H1 (cell line): ENCODE results near the gene VPS35L. TPM values are rescaled to one million over a fixed set of nuclear protein-coding genes. Genes with fewer than 3 reads are reported as not detected.

Experiments
- CTCF ChIA-PET: fragments of 300-600 bp; sonication (Branson Sonifier 250); formaldehyde crosslinking; loops from one replicate; lab custom pipeline; 2021; ENCODE audit not compliant: partially characterized antibody; lab: Charles Lee
- POLR2A ChIA-PET: fragments of 300-600 bp; sonication (Branson Sonifier 250); formaldehyde crosslinking; loops from one replicate; lab custom pipeline; 2021; ENCODE audit warnings: inconsistent platforms; ENCODE audit not compliant: partially characterized antibody; lab: Charles Lee
- DNase-seq, 2 experiments: peaks; one replicate each; pipeline versions ENCODE4 v3.0.0 to v3.0.0-alpha.2; 2010 to 2022; ENCODE audit warnings: low spot score in 2 of 2, low read depth in 1 of 2, mixed read lengths in 1 of 2
- FAIRE-seq: peaks from 2 replicates; lab custom pipeline; 2011; peaks lifted over from hg19 to GRCh38; lab: Jason Lieb, UNC
- H2AFZ ChIP-seq: 2 replicates; pipeline ENCODE4 v1.8.1; 2012; ENCODE audit warnings: low read length, inconsistent platforms
- H2AK5ac ChIP-seq: 2 replicates; pipeline ENCODE4 v1.6.1; 2013; ENCODE audit warnings: low read depth, low read length
- H2BK120ac ChIP-seq: replicated peaks from 2 replicates; pipeline ENCODE3; 2013; ENCODE audit warnings: low read depth, low read length, inconsistent platforms
- H2BK12ac ChIP-seq: 2 replicates; pipeline ENCODE4 v1.6.1; 2013; ENCODE audit warnings: low read depth, low read length
- H2BK15ac ChIP-seq: 2 replicates; pipeline ENCODE4 v1.6.1; 2013; ENCODE audit warnings: low read length
- H2BK20ac ChIP-seq: 2 replicates; pipeline ENCODE4 v1.6.1; 2013; ENCODE audit warnings: low read length
- H2BK5ac ChIP-seq: 2 replicates; pipeline ENCODE4 v1.6.1; 2013; ENCODE audit warnings: low read depth, low read length
- H3K14ac ChIP-seq: 2 replicates; pipeline ENCODE4 v1.6.1; 2013; ENCODE audit warnings: inconsistent platforms; ENCODE audit not compliant: insufficient read length
- H3K18ac ChIP-seq: 2 replicates; pipeline ENCODE4 v1.6.1; 2013; ENCODE audit warnings: low read length; ENCODE audit errors: extremely low read depth
- H3K23ac ChIP-seq: 2 replicates; pipeline ENCODE4 v1.6.1; 2013; ENCODE audit warnings: inconsistent platforms; ENCODE audit not compliant: insufficient read length
- H3K23me2 ChIP-seq: 2 replicates; pipeline ENCODE4 v1.6.1; 2013; ENCODE audit warnings: low read depth, low read length
- H3K27ac ChIP-seq: 2 replicates; pipeline ENCODE4 v1.6.1; 2011; ENCODE audit warnings: low read depth, low read length, inconsistent platforms
- H3K27me3 ChIP-seq, 4 experiments: replicated peaks in 1 of 4; 1 replicate in 1 of 4; 2 replicates in 3 of 4; pipeline versions ENCODE4 v1.6.1 to v1.8.1; 2011 to 2013; ENCODE audit warnings: low read length in 3 of 4, mild to moderate bottlenecking in 3 of 4, inconsistent platforms in 2 of 4, mixed read lengths in 2 of 4, moderate library complexity in 1 of 4; ENCODE audit not compliant: control insufficient read depth in 3 of 4, insufficient read depth in 3 of 4; ENCODE audit errors: extremely low read depth in 1 of 4
- H3K36me3 ChIP-seq, 4 experiments: 2 replicates each; pipeline versions ENCODE4 v1.6.1 to v1.8.1; 2011 to 2013; ENCODE audit warnings: mild to moderate bottlenecking in 4 of 4, low read length in 3 of 4, moderate library complexity in 2 of 4, control low read depth in 1 of 4, inconsistent platforms in 1 of 4; ENCODE audit not compliant: insufficient read depth in 4 of 4, control insufficient read depth in 2 of 4
- H3K4ac ChIP-seq: replicated peaks from 2 replicates; pipeline ENCODE3; 2013; ENCODE audit warnings: low read length, low read depth, mixed read lengths, inconsistent platforms; ENCODE audit not compliant: insufficient read length
- H3K4me1 ChIP-seq, 4 experiments: replicated peaks in 1 of 4; 1 replicate in 1 of 4; 2 replicates in 3 of 4; pipeline versions ENCODE4 v1.6.1 to v1.8.1; 2011 to 2013; ENCODE audit warnings: low read length in 3 of 4, inconsistent platforms in 2 of 4, mixed read lengths in 1 of 4; ENCODE audit not compliant: insufficient read depth in 4 of 4, control insufficient read depth in 3 of 4
- H3K4me2 ChIP-seq, 2 experiments: 2 replicates each; pipeline versions ENCODE4 v1.6.1 to v1.8.1; 2011 to 2013; ENCODE audit warnings: low read depth in 2 of 2, low read length in 2 of 2, control low read depth in 1 of 2, inconsistent platforms in 1 of 2, mild to moderate bottlenecking in 1 of 2; ENCODE audit not compliant: insufficient read depth in 1 of 2
- H3K4me3 ChIP-seq, 4 experiments: fragments of 200-600, 300-600 bp in 1 of 4; sonication (generic), shearing (Covaris generic), sonication (Bioruptor Twin) in 1 of 4; 2 replicates each; pipeline versions ENCODE4 v1.5.1 to v1.8.1; 2011 to 2016; ENCODE audit warnings: low read length in 4 of 4, low read depth in 3 of 4, control low read depth in 2 of 4, inconsistent platforms in 2 of 4, mild to moderate bottlenecking in 2 of 4, mixed read lengths in 1 of 4, moderate library complexity in 1 of 4; ENCODE audit not compliant: insufficient read depth in 2 of 4; ENCODE audit errors: extremely low read depth in 1 of 4
- H3K56ac ChIP-seq: replicated peaks from 2 replicates; pipeline ENCODE3; 2013; ENCODE audit warnings: low read depth, mild to moderate bottlenecking, mixed read lengths, low read length, inconsistent platforms; ENCODE audit not compliant: insufficient read length
- H3K79me1 ChIP-seq: 2 replicates; pipeline ENCODE4 v1.6.1; 2013; ENCODE audit warnings: low read depth, low read length, control low read depth
- H3K79me2 ChIP-seq, 2 experiments: 2 replicates each; pipeline versions ENCODE4 v1.6.1 to v1.8.1; 2012 to 2013; ENCODE audit warnings: low read length in 2 of 2, mild to moderate bottlenecking in 2 of 2, inconsistent platforms in 1 of 2; ENCODE audit not compliant: insufficient read depth in 2 of 2, control insufficient read depth in 1 of 2
- H3K9ac ChIP-seq, 4 experiments: replicated peaks in 1 of 4; 1 replicate in 1 of 4; 2 replicates in 3 of 4; pipeline versions ENCODE4 v1.6.1 to v1.8.1; 2011 to 2013; ENCODE audit warnings: low read depth in 3 of 4, low read length in 3 of 4, control low read depth in 2 of 4, mild to moderate bottlenecking in 2 of 4, moderate library complexity in 2 of 4, inconsistent platforms in 1 of 4; ENCODE audit errors: extremely low read depth in 1 of 4
- H3K9me3 ChIP-seq, 2 experiments: 2 replicates each; pipeline versions ENCODE4 v1.6.1 to v1.8.1; 2012 to 2013; ENCODE audit warnings: mild to moderate bottlenecking in 2 of 2, moderate library complexity in 2 of 2, control low read depth in 1 of 2, inconsistent platforms in 1 of 2, low read depth in 1 of 2, low read length in 1 of 2, mixed read lengths in 1 of 2; ENCODE audit not compliant: insufficient read depth in 2 of 2
- H4K20me1 ChIP-seq, 2 experiments: replicated peaks in 1 of 2; 2 replicates each; pipeline versions ENCODE3 to v1.8.1; 2011 to 2013; ENCODE audit warnings: inconsistent platforms in 2 of 2, low read length in 2 of 2, mild to moderate bottlenecking in 1 of 2; ENCODE audit not compliant: insufficient read depth in 2 of 2, control insufficient read depth in 1 of 2
- H4K5ac ChIP-seq: 2 replicates; pipeline ENCODE4 v1.6.1; 2013; ENCODE audit warnings: low read length, low read depth, mixed read lengths, inconsistent platforms; ENCODE audit not compliant: insufficient read length
- H4K8ac ChIP-seq: 2 replicates; pipeline ENCODE4 v1.8.0; 2013; ENCODE audit warnings: mild to moderate bottlenecking, moderate library complexity, low read length, inconsistent platforms; ENCODE audit not compliant: insufficient read depth; ENCODE audit errors: extremely low read depth
- H4K91ac ChIP-seq: replicated peaks from 2 replicates; pipeline ENCODE3; 2013; ENCODE audit warnings: low read length, mixed read lengths, inconsistent platforms; ENCODE audit not compliant: insufficient read length
- POLR2A ChIP-seq, 2 experiments: IDR thresholded peaks; 1 replicate in 1 of 2; 2 replicates in 1 of 2; pipeline ENCODE4 v1.6.1; 2011; ENCODE audit warnings: low read depth in 2 of 2, low read length in 2 of 2, mild to moderate bottlenecking in 2 of 2; ENCODE audit errors: control extremely low read depth in 1 of 2
- SIX5 ChIP-seq: IDR thresholded peaks from 2 replicates; pipeline ENCODE4 v1.6.1; 2011; ENCODE audit warnings: mild to moderate bottlenecking, low read depth, low read length
- TAF7 ChIP-seq: optimal IDR thresholded peaks from 2 replicates; pipeline ENCODE3; 2011; ENCODE audit warnings: low read depth, mild to moderate bottlenecking, inconsistent platforms, low read length, moderate library complexity, borderline replicate concordance
- TEAD4 ChIP-seq: IDR thresholded peaks from 2 replicates; pipeline ENCODE4 v1.6.1; 2012; ENCODE audit warnings: low read depth, low read length, inconsistent platforms, mixed read lengths
- WGBS, 2 experiments: shearing (Covaris generic) in 1 of 2; methylation state at CpG; one replicate each; pipeline versions ENCODE4 v1.1.6 to v1.1.7; 2013 to 2015; ENCODE audit warnings: low lambda C conversion rate in 2 of 2, mixed read lengths in 2 of 2, inconsistent platforms in 1 of 2, low coverage in 1 of 2, missing lambda C conversion rate in 1 of 2; ENCODE audit not compliant: insufficient replicate concordance in 2 of 2, insufficient coverage in 1 of 2, insufficient read length in 1 of 2; ENCODE audit errors: extremely low coverage in 1 of 2, missing lambda C conversion rate in 1 of 2; 5-methylcytosine and 5-hydroxymethylcytosine counted together
- polyA plus RNA-seq, 7 experiments: library from polyadenylated mRNA; depleted of rRNA in 3 of 7; stranded (reverse) in 5 of 7; unstranded in 2 of 7; fragments of >200 nt in 5 of 7; fragments of 200-250 nt in 2 of 7; gene quantifications; 1 replicate in 5 of 7; 2 replicates in 1 of 7; 4 replicates in 1 of 7; pipeline versions ENCODE4 v1.2.1 to v1.2.3, GENCODE V29; 2011 to 2013; ENCODE audit warnings: missing spikeins in 2 of 7, mixed read lengths in 2 of 7
- total RNA-seq: library from RNA; stranded (reverse); fragmentation: NEBNext Ultra II Directional; extraction: Animal tissue kit (Norgen Biotek cat#: 25700); gene quantifications from 2 replicates; pipeline ENCODE4 v1.2.1, GENCODE V29; 2021

VPS35L gene
- total and polyA plus RNA-seq, 2 of the 8 experiments (the other 6 are each of a cell fraction or from before 2014, with no cell fraction given) = 31.5 to 57.1 TPM

DNA sequence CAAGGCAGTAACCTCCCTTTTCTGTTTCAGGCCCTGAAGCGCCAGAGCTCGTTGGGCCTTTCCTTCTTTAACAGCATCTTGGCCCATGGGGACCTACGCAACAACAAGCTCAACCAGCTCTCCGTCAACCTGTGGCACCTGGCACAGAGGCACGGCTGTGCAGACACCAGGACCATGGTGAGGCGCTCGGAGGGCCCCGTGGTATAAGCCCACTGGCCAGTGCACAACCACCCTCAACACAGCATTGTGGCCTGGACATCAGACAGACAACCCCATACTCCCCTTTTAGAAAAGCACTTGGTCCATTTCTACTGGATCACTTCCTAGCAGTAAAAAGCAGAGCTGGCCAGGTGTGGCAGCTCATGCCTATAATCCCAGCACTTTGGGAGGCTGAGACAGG lies 144.0 kb downstream of the VPS35L start:
- no peak for TF ChIP-seq POLR2A (IDR thresholded peaks at IDR 0.05; ENCODE audit: control extremely low read depth in 1 of 2, low read depth in 2 of 2, low read length in 2 of 2)
- TF ChIP-seq TEAD4 = no peak
- TF ChIP-seq SIX5 = no peak
- TF ChIP-seq TAF7 = no peak
- TF ChIP-seq, all 59 proteins: peak for 0
- CTCF ChIA-PET = interaction anchor here (0.6 to 1.7 kb wide), 7 partner anchors 12 to 290 kb away, joined by 3 to 4 read pairs (median 3); no protein-coding TSS in a partner anchor
- WGBS, 2 experiments = 90% methylated on average over 8 of the region's 8 CpGs; no CpG with 5 or more reads in 1 of the 2 experiments

More for the DNA sequence above, 144.0 kb downstream of the VPS35L start:
- Histone ChIP-seq H3K4me1 (no peaks in the 10 kb centered on the region), H4K8ac (no peak overlapping the region), H3K56ac (no peak overlapping the region), H3K14ac (no peak overlapping the region), H3K4ac (no peak overlapping the region), H3K79me1 (peaks cover 3% of the 10 kb centered on the region; the same call in 1 of the 2 replicates), H4K91ac (no peak overlapping the region), H3K4me3 (no peak overlapping the region), H2BK5ac (no peak overlapping the region), H3K79me2 (peaks cover 0 to 13% of the 10 kb centered on the region in 2 experiments; a peak in 1 of 4 replicates), H2BK20ac (no peak overlapping the region), H4K5ac (no peak overlapping the region), H4K20me1 (peaks cover 3 to 6% of the 10 kb centered on the region in 2 experiments), H3K9me3 (peaks cover 6 to 17% of the 10 kb centered on the region in 2 experiments), H2AK5ac (no peak overlapping the region), H3K4me2 (no peak overlapping the region), H3K23ac (no peak overlapping the region), H3K18ac (no peak overlapping the region), H2BK120ac (no peak overlapping the region), H3K27ac (no peak overlapping the region), H2BK15ac (no peak overlapping the region), H3K36me3 (peaks cover 18 to 68% (median 40%) of the 10 kb centered on the region in 4 experiments), H2BK12ac (no peak overlapping the region), H3K27me3 (no peaks in the 10 kb centered on the region), H2AFZ (no peak overlapping the region), H3K9ac (no peak overlapping the region), H3K23me2 (no peaks in the 10 kb centered on the region)
- DNase-seq (no peak), FAIRE-seq (no peak)
- POLR2A ChIA-PET = interaction anchor here (0.8 to 5.2 kb wide), 13 partner anchors 9 to 182 kb away, joined by 3 to 23 read pairs (median 5); partner anchors contain the start of genes IQCK and KNOP1
